SH-SY5Y (cell line): Measurements from ENCODE around the gene C21orf91.

Source experiments
- GATA2 ChIP-seq: IDR thresholded peaks from 2 replicates; pipeline ENCODE4 v1.6.1; 2011; ENCODE audit warnings: mild to moderate bottlenecking, low read depth, low read length
- GATA3 ChIP-seq: IDR thresholded peaks from 2 replicates; pipeline ENCODE4 v1.6.1; 2011; ENCODE audit warnings: low read depth, mild to moderate bottlenecking, low read length, moderate library complexity

DNA sequence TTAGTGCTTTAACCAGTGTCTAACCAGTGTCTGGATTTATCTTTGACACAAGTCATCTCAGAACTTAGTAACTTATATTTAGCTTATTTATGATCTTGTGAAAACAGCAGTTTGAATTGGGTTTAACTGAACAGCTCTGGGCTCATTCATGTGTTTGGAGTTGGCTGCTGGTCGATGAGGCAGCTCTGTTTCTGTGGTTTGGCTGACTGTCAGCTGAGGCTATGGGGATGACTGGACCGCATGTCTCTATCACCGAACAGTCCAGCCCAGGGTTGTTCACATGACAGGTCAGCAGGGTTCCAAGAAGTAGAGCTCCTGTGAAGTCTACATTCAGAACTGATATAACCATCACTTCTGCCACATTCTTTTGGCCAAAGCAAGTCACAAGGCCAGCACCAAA is 29.1 kb upstream of the C21orf91 start:
- TF ChIP-seq GATA2 (no peak), GATA3 (no peak)
